ENCODE measurements around the gene ROCK2. TPM values are rescaled to one million over a fixed set of nuclear protein-coding genes. Genes with fewer than 3 reads are reported as not detected.
A peak's percentile ranks its signal among the peaks of the same experiment; 100 is the strongest.

Gene ROCK2
- total and polyA plus RNA-seq, 2 of the 13 experiments (the other 11 are each of a cell fraction or from before 2014, with no cell fraction given): 38.1 to 119 TPM

DNA sequence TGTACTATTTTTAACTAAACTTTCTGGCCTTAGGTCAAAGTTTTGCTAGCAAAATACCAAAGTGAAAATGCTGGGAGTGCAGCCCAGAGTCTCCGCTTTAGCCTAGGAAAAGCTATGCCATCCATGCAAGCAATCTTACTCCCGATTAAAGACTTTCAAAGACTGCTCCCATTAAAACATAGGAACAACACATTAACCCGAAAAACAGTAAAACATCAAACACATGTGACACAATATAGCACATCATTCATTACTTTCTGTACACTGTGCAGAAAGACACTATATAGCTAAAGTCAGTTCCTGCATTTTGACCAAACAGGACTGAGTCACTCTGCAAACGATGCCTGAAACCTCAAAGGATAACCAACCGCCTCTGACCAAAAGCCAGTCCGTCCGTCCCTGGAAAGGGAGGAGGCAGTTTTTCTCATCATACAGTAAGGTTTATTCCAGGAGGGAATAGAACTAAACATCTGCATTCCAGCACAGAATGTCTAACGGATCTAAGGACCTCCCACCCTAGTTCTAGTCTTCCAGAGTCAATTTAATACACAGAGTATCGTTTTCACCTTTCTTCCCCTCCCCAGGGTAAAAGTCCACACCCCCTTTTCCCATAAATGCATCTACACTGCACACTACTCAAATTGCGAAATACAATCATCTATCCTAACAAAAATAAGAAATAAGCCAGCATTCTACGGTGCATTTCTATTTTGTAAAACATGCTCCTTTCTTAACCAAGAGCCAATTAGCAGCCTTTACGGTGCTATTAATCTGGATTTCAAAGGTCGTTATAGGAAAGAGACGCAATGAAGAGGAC is 1.7 kb downstream of the ROCK2 start (continued):
- TF ChIP-seq, protein P1, sequence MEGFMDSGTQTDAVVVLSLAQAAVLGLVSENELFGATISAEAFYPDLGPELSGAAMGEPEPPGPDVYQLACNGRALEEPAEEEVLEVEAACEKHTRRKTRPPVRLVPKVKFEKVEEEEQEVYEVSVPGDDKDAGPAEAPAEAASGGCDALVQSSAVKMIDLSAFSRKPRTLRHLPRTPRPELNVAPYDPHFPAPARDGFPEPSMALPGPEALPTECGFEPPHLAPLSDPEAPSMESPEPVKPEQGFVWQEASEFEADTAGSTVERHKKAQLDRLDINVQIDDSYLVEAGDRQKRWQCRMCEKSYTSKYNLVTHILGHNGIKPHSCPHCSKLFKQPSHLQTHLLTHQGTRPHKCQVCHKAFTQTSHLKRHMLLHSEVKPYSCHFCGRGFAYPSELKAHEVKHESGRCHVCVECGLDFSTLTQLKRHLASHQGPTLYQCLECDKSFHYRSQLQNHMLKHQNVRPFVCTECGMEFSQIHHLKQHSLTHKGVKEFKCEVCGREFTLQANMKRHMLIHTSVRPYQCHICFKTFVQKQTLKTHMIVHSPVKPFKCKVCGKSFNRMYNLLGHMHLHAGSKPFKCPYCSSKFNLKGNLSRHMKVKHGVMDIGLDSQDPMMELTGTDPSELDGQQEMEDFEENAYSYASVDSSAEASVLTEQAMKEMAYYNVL (CRISPR knock-in tag; IDR thresholded peaks at IDR 0.05; ENCODE audit: borderline replicate concordance): 0 out of 2 replicates have a peak, but pooled peaks have one; percentile 20
- TF ChIP-seq, protein P2, sequence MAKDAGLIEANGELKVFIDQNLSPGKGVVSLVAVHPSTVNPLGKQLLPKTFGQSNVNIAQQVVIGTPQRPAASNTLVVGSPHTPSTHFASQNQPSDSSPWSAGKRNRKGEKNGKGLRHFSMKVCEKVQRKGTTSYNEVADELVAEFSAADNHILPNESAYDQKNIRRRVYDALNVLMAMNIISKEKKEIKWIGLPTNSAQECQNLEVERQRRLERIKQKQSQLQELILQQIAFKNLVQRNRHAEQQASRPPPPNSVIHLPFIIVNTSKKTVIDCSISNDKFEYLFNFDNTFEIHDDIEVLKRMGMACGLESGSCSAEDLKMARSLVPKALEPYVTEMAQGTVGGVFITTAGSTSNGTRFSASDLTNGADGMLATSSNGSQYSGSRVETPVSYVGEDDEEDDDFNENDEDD (CRISPR knock-in tag; IDR thresholded peaks at IDR 0.05; ENCODE audit: borderline replicate concordance): no peak
- TF ChIP-seq CEBPG (CRISPR knock-in tag; IDR thresholded peaks at IDR 0.05) (peak; percentile 89), ZNF629 (CRISPR knock-in tag; conservative IDR thresholded peaks at IDR 0.05) (0 out of 2 replicates have a peak, but pooled peaks have one; percentile 10), GTF2F1 (IDR thresholded peaks at IDR 0.05; ENCODE audit: low read length) (no peak), ZNF713 (CRISPR knock-in tag; IDR thresholded peaks at IDR 0.05) (0 out of 2 replicates have a peak, but pooled peaks have one; percentile 42), ZNF530 (CRISPR knock-in tag; IDR thresholded peaks at IDR 0.05; ENCODE audit: low read depth) (no peak), SOX5 (CRISPR knock-in tag; IDR thresholded peaks at IDR 0.05; ENCODE audit: borderline replicate concordance) (peak; percentile 42; the same call in 1 of the 2 replicates), TCF7L2 (IDR thresholded peaks at IDR 0.05; ENCODE audit: low read depth, low read length) (0 out of 2 replicates have a peak, but pooled peaks have one; percentile 34)
- TF ChIP-seq, protein P3, sequence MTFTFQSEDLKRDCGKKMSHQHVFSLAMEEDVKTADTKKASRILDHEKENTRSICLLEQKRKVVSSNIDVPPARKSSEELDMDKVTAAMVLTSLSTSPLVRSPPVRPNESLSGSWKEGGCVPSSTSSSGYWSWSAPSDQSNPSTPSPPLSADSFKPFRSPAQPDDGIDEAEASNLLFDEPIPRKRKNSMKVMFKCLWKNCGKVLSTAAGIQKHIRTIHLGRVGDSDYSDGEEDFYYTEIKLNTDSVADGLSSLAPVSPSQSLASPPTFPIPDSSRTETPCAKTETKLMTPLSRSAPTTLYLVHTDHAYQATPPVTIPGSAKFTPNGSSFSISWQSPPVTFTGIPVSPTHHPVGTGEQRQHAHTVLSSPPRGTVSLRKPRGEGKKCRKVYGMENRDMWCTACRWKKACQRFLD (CRISPR knock-in tag; IDR thresholded peaks at IDR 0.05; ENCODE audit: borderline replicate concordance): no peak
- TF ChIP-seq, protein P4, sequence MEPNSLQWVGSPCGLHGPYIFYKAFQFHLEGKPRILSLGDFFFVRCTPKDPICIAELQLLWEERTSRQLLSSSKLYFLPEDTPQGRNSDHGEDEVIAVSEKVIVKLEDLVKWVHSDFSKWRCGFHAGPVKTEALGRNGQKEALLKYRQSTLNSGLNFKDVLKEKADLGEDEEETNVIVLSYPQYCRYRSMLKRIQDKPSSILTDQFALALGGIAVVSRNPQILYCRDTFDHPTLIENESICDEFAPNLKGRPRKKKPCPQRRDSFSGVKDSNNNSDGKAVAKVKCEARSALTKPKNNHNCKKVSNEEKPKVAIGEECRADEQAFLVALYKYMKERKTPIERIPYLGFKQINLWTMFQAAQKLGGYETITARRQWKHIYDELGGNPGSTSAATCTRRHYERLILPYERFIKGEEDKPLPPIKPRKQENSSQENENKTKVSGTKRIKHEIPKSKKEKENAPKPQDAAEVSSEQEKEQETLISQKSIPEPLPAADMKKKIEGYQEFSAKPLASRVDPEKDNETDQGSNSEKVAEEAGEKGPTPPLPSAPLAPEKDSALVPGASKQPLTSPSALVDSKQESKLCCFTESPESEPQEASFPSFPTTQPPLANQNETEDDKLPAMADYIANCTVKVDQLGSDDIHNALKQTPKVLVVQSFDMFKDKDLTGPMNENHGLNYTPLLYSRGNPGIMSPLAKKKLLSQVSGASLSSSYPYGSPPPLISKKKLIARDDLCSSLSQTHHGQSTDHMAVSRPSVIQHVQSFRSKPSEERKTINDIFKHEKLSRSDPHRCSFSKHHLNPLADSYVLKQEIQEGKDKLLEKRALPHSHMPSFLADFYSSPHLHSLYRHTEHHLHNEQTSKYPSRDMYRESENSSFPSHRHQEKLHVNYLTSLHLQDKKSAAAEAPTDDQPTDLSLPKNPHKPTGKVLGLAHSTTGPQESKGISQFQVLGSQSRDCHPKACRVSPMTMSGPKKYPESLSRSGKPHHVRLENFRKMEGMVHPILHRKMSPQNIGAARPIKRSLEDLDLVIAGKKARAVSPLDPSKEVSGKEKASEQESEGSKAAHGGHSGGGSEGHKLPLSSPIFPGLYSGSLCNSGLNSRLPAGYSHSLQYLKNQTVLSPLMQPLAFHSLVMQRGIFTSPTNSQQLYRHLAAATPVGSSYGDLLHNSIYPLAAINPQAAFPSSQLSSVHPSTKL (CRISPR knock-in tag; IDR thresholded peaks at IDR 0.05): peak; percentile 74
- TF ChIP-seq, protein P5, sequence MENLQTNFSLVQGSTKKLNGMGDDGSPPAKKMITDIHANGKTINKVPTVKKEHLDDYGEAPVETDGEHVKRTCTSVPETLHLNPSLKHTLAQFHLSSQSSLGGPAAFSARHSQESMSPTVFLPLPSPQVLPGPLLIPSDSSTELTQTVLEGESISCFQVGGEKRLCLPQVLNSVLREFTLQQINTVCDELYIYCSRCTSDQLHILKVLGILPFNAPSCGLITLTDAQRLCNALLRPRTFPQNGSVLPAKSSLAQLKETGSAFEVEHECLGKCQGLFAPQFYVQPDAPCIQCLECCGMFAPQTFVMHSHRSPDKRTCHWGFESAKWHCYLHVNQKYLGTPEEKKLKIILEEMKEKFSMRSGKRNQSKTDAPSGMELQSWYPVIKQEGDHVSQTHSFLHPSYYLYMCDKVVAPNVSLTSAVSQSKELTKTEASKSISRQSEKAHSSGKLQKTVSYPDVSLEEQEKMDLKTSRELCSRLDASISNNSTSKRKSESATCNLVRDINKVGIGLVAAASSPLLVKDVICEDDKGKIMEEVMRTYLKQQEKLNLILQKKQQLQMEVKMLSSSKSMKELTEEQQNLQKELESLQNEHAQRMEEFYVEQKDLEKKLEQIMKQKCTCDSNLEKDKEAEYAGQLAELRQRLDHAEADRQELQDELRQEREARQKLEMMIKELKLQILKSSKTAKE (CRISPR knock-in tag; IDR thresholded peaks at IDR 0.05; ENCODE audit: borderline replicate concordance): no peak
- TF ChIP-seq, protein P6, sequence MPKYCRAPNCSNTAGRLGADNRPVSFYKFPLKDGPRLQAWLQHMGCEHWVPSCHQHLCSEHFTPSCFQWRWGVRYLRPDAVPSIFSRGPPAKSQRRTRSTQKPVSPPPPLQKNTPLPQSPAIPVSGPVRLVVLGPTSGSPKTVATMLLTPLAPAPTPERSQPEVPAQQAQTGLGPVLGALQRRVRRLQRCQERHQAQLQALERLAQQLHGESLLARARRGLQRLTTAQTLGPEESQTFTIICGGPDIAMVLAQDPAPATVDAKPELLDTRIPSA (CRISPR knock-in tag; IDR thresholded peaks at IDR 0.05; ENCODE audit: borderline replicate concordance): no peak
- TF ChIP-seq, protein P7, sequence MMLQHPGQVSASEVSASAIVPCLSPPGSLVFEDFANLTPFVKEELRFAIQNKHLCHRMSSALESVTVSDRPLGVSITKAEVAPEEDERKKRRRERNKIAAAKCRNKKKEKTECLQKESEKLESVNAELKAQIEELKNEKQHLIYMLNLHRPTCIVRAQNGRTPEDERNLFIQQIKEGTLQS (CRISPR knock-in tag; IDR thresholded peaks at IDR 0.05): peak; percentile 40; the same call in 1 of the 2 replicates

Data from HepG2 (cell line).